Skeletal muscle tissue (tissue), 4 donors: ENCODE results near the gene DGUOK. TPM values are rescaled to one million over a fixed set of nuclear protein-coding genes. Genes with fewer than 3 reads are reported as not detected.

ENCODE experiments used
- H3K27ac ChIP-seq: one replicate; pipeline ENCODE4 v1.7.0; 2013; ENCODE audit warnings: mild to moderate bottlenecking, low read depth, low read length, inconsistent platforms
- H3K27me3 ChIP-seq, 3 donors: one replicate each; pipeline ENCODE4 v1.7.0; 2013; ENCODE audit warnings: low read length in 3 of 3; ENCODE audit not compliant: control insufficient read depth in 3 of 3, insufficient read depth in 3 of 3
- H3K36me3 ChIP-seq, 3 donors: one replicate each; pipeline ENCODE4 v1.7.0; 2013; ENCODE audit warnings: low read length in 3 of 3; ENCODE audit not compliant: control insufficient read depth in 3 of 3, insufficient read depth in 3 of 3
- H3K4me1 ChIP-seq, 3 donors: one replicate each; pipeline ENCODE4 v1.7.0; 2013; ENCODE audit warnings: low read length in 3 of 3, mild to moderate bottlenecking in 3 of 3; ENCODE audit not compliant: control insufficient read depth in 3 of 3, insufficient read depth in 3 of 3
- H3K4me3 ChIP-seq, 3 donors: one replicate each; pipeline ENCODE4 v1.7.0; 2013; ENCODE audit warnings: low read length in 3 of 3
- H3K9ac ChIP-seq, 3 donors: one replicate each; pipeline ENCODE4 v1.7.0; 2013; ENCODE audit warnings: low read length in 3 of 3, mild to moderate bottlenecking in 3 of 3, moderate library complexity in 2 of 3, low read depth in 1 of 3
- H3K9me3 ChIP-seq, 3 donors: one replicate each; pipeline ENCODE4 v1.7.0; 2013; ENCODE audit warnings: low read length in 3 of 3; ENCODE audit not compliant: control insufficient read depth in 3 of 3
- total RNA-seq: library from RNA; depleted of rRNA; stranded (reverse); fragments of >200 nt; gene quantifications from one replicate; pipeline ENCODE4 v1.2.3, GENCODE V29; 2014
- donor health status: Osteomylitis.

Gene DGUOK
- total RNA-seq, 1 donor from 2014 or later: 32.4 TPM

GRCh38 chr2:73910873-73911547 is 15.7 kb upstream of the DGUOK start:
- Histone ChIP-seq H3K9ac (no peak overlapping the region), H3K4me3 (no peak overlapping the region), H3K27ac (no peak overlapping the region), H3K27me3 (no peaks in the 10 kb centered on the region), H3K9me3 (no peaks in the 10 kb centered on the region), H3K4me1 (no peaks in the 10 kb centered on the region), H3K36me3 (no peaks in the 10 kb centered on the region)

GRCh38 chr2:73911548-73912208 is 15.0 kb upstream of the DGUOK start:
- Histone ChIP-seq H3K9me3 (no peaks in the 10 kb centered on the region), H3K27me3 (no peaks in the 10 kb centered on the region), H3K9ac (no peak overlapping the region), H3K4me1 (no peaks in the 10 kb centered on the region), H3K27ac (no peak overlapping the region), H3K36me3 (no peaks in the 10 kb centered on the region), H3K4me3 (no peak overlapping the region)

- Histone ChIP-seq H3K9ac (no peak overlapping the region), H3K27me3 (peaks cover 0 to 7% (median 3%) of the 10 kb centered on the region in 3 donors), H3K27ac (no peak overlapping the region), H3K9me3 (no peaks in the 10 kb centered on the region), H3K36me3 (no peaks in the 10 kb centered on the region), H3K4me3 (no peak overlapping the region), H3K4me1 (no peaks in the 10 kb centered on the region)
Observed at GRCh38 chr2:73913414-73914054, 13.1 kb upstream of the DGUOK start.

GRCh38 chr2:73914667-73915066 is 12.0 kb upstream of the DGUOK start:
- Histone ChIP-seq H3K27ac (no peak overlapping the region), H3K4me3 (no peak overlapping the region), H3K36me3 (no peaks in the 10 kb centered on the region), H3K27me3 (peaks cover 8 to 14% (median 12%) of the 10 kb centered on the region in 3 donors), H3K4me1 (no peaks in the 10 kb centered on the region), H3K9ac (no peak overlapping the region), H3K9me3 (no peaks in the 10 kb centered on the region)

- Histone ChIP-seq H3K27me3 (peaks cover 13 to 17% (median 15%) of the 10 kb centered on the region in 3 donors), H3K4me1 (no peaks in the 10 kb centered on the region), H3K4me3 (no peak overlapping the region), H3K9me3 (no peaks in the 10 kb centered on the region), H3K36me3 (no peaks in the 10 kb centered on the region), H3K27ac (no peak overlapping the region), H3K9ac (no peak overlapping the region)
Observed at GRCh38 chr2:73915437-73915993, 11.2 kb upstream of the DGUOK start.

- Histone ChIP-seq H3K27me3 (peaks cover 19 to 22% (median 21%) of the 10 kb centered on the region in 3 donors), H3K9me3 (no peaks in the 10 kb centered on the region), H3K27ac (no peak overlapping the region), H3K4me1 (no peaks in the 10 kb centered on the region), H3K4me3 (no peak overlapping the region), H3K9ac (no peak overlapping the region), H3K36me3 (no peaks in the 10 kb centered on the region)
Observed at GRCh38 chr2:73916666-73917065, 10.0 kb upstream of the DGUOK start.

GRCh38 chr2:73917296-73917695 is 9.4 kb upstream of the DGUOK start:
- Histone ChIP-seq H3K27me3 (peaks cover 19 to 22% (median 21%) of the 10 kb centered on the region in 3 donors), H3K36me3 (no peaks in the 10 kb centered on the region), H3K9me3 (no peaks in the 10 kb centered on the region), H3K4me3 (no peak overlapping the region), H3K9ac (no peak overlapping the region), H3K4me1 (no peaks in the 10 kb centered on the region), H3K27ac (no peak overlapping the region)

GRCh38 chr2:73917696-73918207 is 8.9 kb upstream of the DGUOK start:
- H3K9me3 ChIP-seq: no peaks in the 10 kb centered on the region
- no peak overlapping the region for H3K9ac ChIP-seq
- no peak overlapping the region for H3K27ac ChIP-seq
- no peak overlapping the region for H3K4me3 ChIP-seq
- H3K4me1 ChIP-seq: no peaks in the 10 kb centered on the region
- no peaks in the 10 kb centered on the region for H3K36me3 ChIP-seq
- peaks cover 19 to 22% (median 21%) of the 10 kb centered on the region in 3 donors for H3K27me3 ChIP-seq

GRCh38 chr2:73918856-73919255 is 7.8 kb upstream of the DGUOK start:
- Histone ChIP-seq H3K36me3 (no peaks in the 10 kb centered on the region), H3K27ac (no peak overlapping the region), H3K4me1 (no peaks in the 10 kb centered on the region), H3K9ac (no peak overlapping the region), H3K4me3 (no peak overlapping the region), H3K9me3 (no peaks in the 10 kb centered on the region), H3K27me3 (peaks cover 19 to 22% (median 21%) of the 10 kb centered on the region in 3 donors)
